HCT116 (cell line): ENCODE data around the gene SMIM12. TPM values are rescaled to one million over a fixed set of nuclear protein-coding genes. Genes with fewer than 3 reads are reported as not detected.

ENCODE experiments used
- ATAC-seq: fragments of 200-7000 bp; cut with Tn5 transposase; 2 replicates; pipeline ENCODE4 v1.9.1; 2020; ENCODE audit warnings: mild to moderate bottlenecking, moderate library complexity
- BruUV-seq: library from RNA; stranded (reverse); fragments of 400-500 nt; replicated peaks from 2 replicates; lab custom pipeline; 2021; lab: Mats Ljungman, UMichigan
- CTCF ChIA-PET: fragments of 300-600 bp; sonication (Branson Sonifier 250); formaldehyde crosslinking; loops from one replicate; lab custom pipeline; 2021; ENCODE audit warnings: antibody characterized with exemption; lab: Charles Lee
- POLR2A ChIA-PET: fragments of 300-600, 350-600 bp; sonication (Branson Sonifier 250); formaldehyde crosslinking; loops from one replicate; lab custom pipeline; 2021; ENCODE audit warnings: antibody characterized with exemption; lab: Charles Lee
- RAD21 ChIA-PET, 2 experiments: fragments of 300-600 bp; sonication (Branson Sonifier 250); formaldehyde crosslinking; loops; one replicate each; lab custom pipeline; 2023; ENCODE audit warnings: low total read pairs in 2 of 2; ENCODE audit not compliant: uncharacterized antibody in 2 of 2, unreplicated experiment in 2 of 2, low non-redundant PET in 1 of 2; lab: Charles Lee
- DNase-seq: peaks from one replicate; pipeline ENCODE4 v3.0.0-alpha.2; 2010; ENCODE audit warnings: low read depth, low spot score
- H2AFZ ChIP-seq: fragments of 200-600 bp; shearing (Covaris generic), sonication (generic); 2 replicates; pipeline ENCODE4 v1.6.1; 2017; ENCODE audit warnings: low read depth, mixed run types, mixed read lengths, antibody characterized with exemption, low read length; ENCODE audit not compliant: poor library complexity, severe bottlenecking
- H3K27ac ChIP-seq: 2 replicates; pipeline ENCODE4 v1.5.1; 2012; ENCODE audit warnings: low read depth, low read length
- H3K27me3 ChIP-seq: fragments of 200-600 bp; sonication (generic); 2 replicates; pipeline ENCODE4 v1.6.1; 2016; ENCODE audit warnings: mixed run types, low read length, mixed read lengths; ENCODE audit not compliant: insufficient read depth
- H3K36me3 ChIP-seq, 2 experiments: fragments of 200-500 bp in 1 of 2; fragments of 200-600 bp in 1 of 2; sonication (Bioruptor generic) in 1 of 2; sonication (generic) in 1 of 2; 2 replicates each; pipeline versions ENCODE4 v1.5.1 to v1.6.1; 2014 to 2016; ENCODE audit warnings: low read length in 2 of 2, inconsistent platforms in 1 of 2, mixed read lengths in 1 of 2, mixed run types in 1 of 2; ENCODE audit not compliant: insufficient read depth in 2 of 2, control insufficient read depth in 1 of 2
- H3K4me1 ChIP-seq, 2 experiments: fragments of 200-600 bp in 1 of 2; sonication (generic) in 1 of 2; 2 replicates each; pipeline versions ENCODE4 v1.5.1 to v1.6.1; 2012 to 2017; ENCODE audit warnings: low read length in 2 of 2, inconsistent platforms in 1 of 2, mild to moderate bottlenecking in 1 of 2, mixed read lengths in 1 of 2, mixed run types in 1 of 2, moderate library complexity in 1 of 2; ENCODE audit not compliant: insufficient read depth in 2 of 2, control insufficient read depth in 1 of 2
- H3K4me2 ChIP-seq: fragments of 200-600 bp; sonication (generic); 2 replicates; pipeline ENCODE4 v1.6.1; 2017; ENCODE audit warnings: mixed run types, low read length, mixed read lengths
- H3K4me3 ChIP-seq, 2 experiments: fragments of 200-600 bp in 1 of 2; sonication (generic) in 1 of 2; replicated peaks in 1 of 2; 2 replicates each; pipeline ENCODE4 v1.5.1; 2011 to 2016; ENCODE audit warnings: low read length in 2 of 2, control low read depth in 1 of 2, low read depth in 1 of 2, mild to moderate bottlenecking in 1 of 2, mixed read lengths in 1 of 2, mixed run types in 1 of 2
- H3K79me2 ChIP-seq: fragments of 200-600 bp; sonication (generic); 2 replicates; pipeline ENCODE4 v1.6.1; 2017; ENCODE audit warnings: mild to moderate bottlenecking, mixed run types, low read length, moderate library complexity, mixed read lengths; ENCODE audit not compliant: insufficient read depth
- H3K9ac ChIP-seq: fragments of 200-600 bp; sonication (generic); 2 replicates; pipeline ENCODE4 v1.6.1; 2016; ENCODE audit warnings: low read length, mixed read lengths
- H3K9me2 ChIP-seq: fragments of 200-600 bp; sonication (generic), shearing (Covaris generic); 2 replicates; pipeline ENCODE4 v1.6.1; 2017; ENCODE audit warnings: mixed run types, mild to moderate bottlenecking, moderate library complexity; ENCODE audit not compliant: insufficient read depth
- H3K9me3 ChIP-seq, 2 experiments: fragments of 200-500 bp in 1 of 2; fragments of 200-600 bp in 1 of 2; sonication (Bioruptor generic) in 1 of 2; sonication (generic) in 1 of 2; 2 replicates each; pipeline ENCODE4 v1.6.1; 2014 to 2017; ENCODE audit warnings: low read length in 2 of 2, mixed read lengths in 2 of 2, inconsistent platforms in 1 of 2, low read depth in 1 of 2, mild to moderate bottlenecking in 1 of 2, mixed run types in 1 of 2, moderate library complexity in 1 of 2; ENCODE audit not compliant: control insufficient read depth in 1 of 2, insufficient read depth in 1 of 2
- H4K20me1 ChIP-seq: fragments of 200-600 bp; sonication (generic), shearing (Covaris generic); 2 replicates; pipeline ENCODE4 v1.6.1; 2017; ENCODE audit warnings: mixed run types, mild to moderate bottlenecking, moderate library complexity; ENCODE audit not compliant: insufficient read depth
- EGR1 ChIP-seq: IDR thresholded peaks from 2 replicates; pipeline ENCODE4 v1.6.1; 2012; ENCODE audit warnings: low read depth
- POLR2A ChIP-seq: IDR thresholded peaks from 2 replicates; pipeline ENCODE4 v1.7.0; 2011; ENCODE audit warnings: borderline replicate concordance; ENCODE audit not compliant: insufficient read depth, insufficient read length; ENCODE audit errors: extremely low read depth
- POLR2AphosphoS5 ChIP-seq: IDR thresholded peaks from 2 replicates; pipeline ENCODE4 v1.6.1; 2011; ENCODE audit warnings: mild to moderate bottlenecking, low read depth, low read length, moderate library complexity
- YY1 ChIP-seq: IDR thresholded peaks from 2 replicates; pipeline ENCODE4 v1.6.1; 2011; ENCODE audit warnings: low read length, low read depth, moderate library complexity, mild to moderate bottlenecking; ENCODE audit not compliant: insufficient replicate concordance; ENCODE audit errors: extremely low read depth
- intact Hi-C: fragments of 100-400 bp; cut with micrococcal nuclease; formaldehyde crosslinking; loops from 2 replicates; pipeline ENCODE4 v1.10.0; 2022
- total RNA-seq: library from RNA; stranded (reverse); gene quantifications from one replicate; pipeline ENCODE4 v1.2.1, GENCODE V29; 2021; ENCODE audit not compliant: unreplicated experiment
- TF ChIP-seq, protein P1 (sequence below): IDR thresholded peaks from 2 replicates; pipeline ENCODE4 v1.6.1; 2011; ENCODE audit warnings: mild to moderate bottlenecking, low read length, moderate library complexity; ENCODE audit not compliant: insufficient replicate concordance; ENCODE audit errors: extremely low read depth
- TF ChIP-seq, protein P2 (sequence below), 3 experiments: fragments of 200-600 bp in 1 of 3; sonication (generic) in 1 of 3; IDR thresholded peaks in 2 of 3; conservative IDR thresholded peaks in 1 of 3; 2 replicates each; pipeline ENCODE4 v1.5.1; 2012 to 2017; ENCODE audit warnings: low read depth in 2 of 3, low read length in 2 of 3, antibody characterized with exemption in 1 of 3, borderline replicate concordance in 1 of 3, control low read depth in 1 of 3, mild to moderate bottlenecking in 1 of 3, mixed read lengths in 1 of 3, mixed run types in 1 of 3, moderate library complexity in 1 of 3; ENCODE audit not compliant: insufficient read depth in 1 of 3
- TF ChIP-seq, protein P3 (sequence below): IDR thresholded peaks from 2 replicates; pipeline ENCODE4 v1.6.1; 2012

The SMIM12 gene
- total RNA-seq, 1 experiment from 2014 or later, result 31.3 TPM

DNA sequence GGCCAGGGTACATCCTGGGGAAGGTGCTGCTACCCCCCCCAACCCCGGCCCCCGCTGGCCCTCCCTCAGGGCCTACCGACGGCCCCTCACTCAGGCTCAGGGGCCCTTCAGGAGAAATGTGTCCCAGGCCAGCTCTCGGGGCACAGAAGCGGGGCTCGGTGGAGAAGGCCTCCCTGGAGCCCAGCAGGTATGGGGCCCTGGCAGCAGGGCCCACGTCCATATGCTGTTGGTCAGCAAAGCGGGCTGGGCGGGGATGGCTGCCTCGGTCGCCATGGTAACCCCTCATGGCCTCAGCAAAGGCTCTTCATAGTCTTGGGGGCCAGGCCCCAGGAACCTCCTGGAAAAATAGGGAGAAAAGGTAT lies 45.5 kb upstream of the SMIM12 start:
- DNase-seq (no peak), ATAC-seq (0 out of 2 replicates have a peak, but pooled peaks have one; percentile 23)
- no peak overlapping the region for H3K27ac ChIP-seq
- TF ChIP-seq, protein P1, sequence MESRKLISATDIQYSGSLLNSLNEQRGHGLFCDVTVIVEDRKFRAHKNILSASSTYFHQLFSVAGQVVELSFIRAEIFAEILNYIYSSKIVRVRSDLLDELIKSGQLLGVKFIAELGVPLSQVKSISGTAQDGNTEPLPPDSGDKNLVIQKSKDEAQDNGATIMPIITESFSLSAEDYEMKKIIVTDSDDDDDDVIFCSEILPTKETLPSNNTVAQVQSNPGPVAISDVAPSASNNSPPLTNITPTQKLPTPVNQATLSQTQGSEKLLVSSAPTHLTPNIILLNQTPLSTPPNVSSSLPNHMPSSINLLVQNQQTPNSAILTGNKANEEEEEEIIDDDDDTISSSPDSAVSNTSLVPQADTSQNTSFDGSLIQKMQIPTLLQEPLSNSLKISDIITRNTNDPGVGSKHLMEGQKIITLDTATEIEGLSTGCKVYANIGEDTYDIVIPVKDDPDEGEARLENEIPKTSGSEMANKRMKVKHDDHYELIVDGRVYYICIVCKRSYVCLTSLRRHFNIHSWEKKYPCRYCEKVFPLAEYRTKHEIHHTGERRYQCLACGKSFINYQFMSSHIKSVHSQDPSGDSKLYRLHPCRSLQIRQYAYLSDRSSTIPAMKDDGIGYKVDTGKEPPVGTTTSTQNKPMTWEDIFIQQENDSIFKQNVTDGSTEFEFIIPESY, result no peak
- TF ChIP-seq, protein P2, sequence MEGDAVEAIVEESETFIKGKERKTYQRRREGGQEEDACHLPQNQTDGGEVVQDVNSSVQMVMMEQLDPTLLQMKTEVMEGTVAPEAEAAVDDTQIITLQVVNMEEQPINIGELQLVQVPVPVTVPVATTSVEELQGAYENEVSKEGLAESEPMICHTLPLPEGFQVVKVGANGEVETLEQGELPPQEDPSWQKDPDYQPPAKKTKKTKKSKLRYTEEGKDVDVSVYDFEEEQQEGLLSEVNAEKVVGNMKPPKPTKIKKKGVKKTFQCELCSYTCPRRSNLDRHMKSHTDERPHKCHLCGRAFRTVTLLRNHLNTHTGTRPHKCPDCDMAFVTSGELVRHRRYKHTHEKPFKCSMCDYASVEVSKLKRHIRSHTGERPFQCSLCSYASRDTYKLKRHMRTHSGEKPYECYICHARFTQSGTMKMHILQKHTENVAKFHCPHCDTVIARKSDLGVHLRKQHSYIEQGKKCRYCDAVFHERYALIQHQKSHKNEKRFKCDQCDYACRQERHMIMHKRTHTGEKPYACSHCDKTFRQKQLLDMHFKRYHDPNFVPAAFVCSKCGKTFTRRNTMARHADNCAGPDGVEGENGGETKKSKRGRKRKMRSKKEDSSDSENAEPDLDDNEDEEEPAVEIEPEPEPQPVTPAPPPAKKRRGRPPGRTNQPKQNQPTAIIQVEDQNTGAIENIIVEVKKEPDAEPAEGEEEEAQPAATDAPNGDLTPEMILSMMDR (IDR thresholded peaks at IDR 0.05 in 2 of 3, conservative IDR thresholded peaks at IDR 0.05 in 1 of 3; ENCODE audit: borderline replicate concordance in 1 of 3, insufficient read depth in 1 of 3, low read depth in 2 of 3, low read length in 2 of 3), result no peak
- TF ChIP-seq, protein P3, sequence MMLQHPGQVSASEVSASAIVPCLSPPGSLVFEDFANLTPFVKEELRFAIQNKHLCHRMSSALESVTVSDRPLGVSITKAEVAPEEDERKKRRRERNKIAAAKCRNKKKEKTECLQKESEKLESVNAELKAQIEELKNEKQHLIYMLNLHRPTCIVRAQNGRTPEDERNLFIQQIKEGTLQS, result no peak
- TF ChIP-seq EGR1 (no peak), POLR2AphosphoS5 (no peak), YY1 (no peak), POLR2A (no peak)
- H3K4me2 ChIP-seq, result no peak overlapping the region
- H4K20me1 ChIP-seq, result no peaks in the 10 kb centered on the region
- no peaks in the 10 kb centered on the region for H3K36me3 ChIP-seq
- H3K4me3 ChIP-seq, result no peak overlapping the region
- intact Hi-C loops, result no loop called here
- no peaks in the 10 kb centered on the region for H3K4me1 ChIP-seq
- no TSS peak for BruUV-seq
- RAD21 ChIA-PET, result no interaction called here
- no peaks in the 10 kb centered on the region for H3K9me3 ChIP-seq
- H3K27me3 ChIP-seq, result peaks cover 34% of the 10 kb centered on the region
- H3K79me2 ChIP-seq, result no peaks in the 10 kb centered on the region
- CTCF ChIA-PET, result no interaction called here
- POLR2A ChIA-PET, result no interaction called here
- H3K9ac ChIP-seq, result no peak overlapping the region
- no peak overlapping the region for H2AFZ ChIP-seq
- H3K9me2 ChIP-seq, result no peaks in the 10 kb centered on the region
